NT2/D1 (cell line): Measurements from ENCODE around the gene TMBIM1.

Source experiments
- SUZ12 ChIP-seq: IDR thresholded peaks from 2 replicates; pipeline ENCODE4 v1.6.1; 2011; ENCODE audit not compliant: insufficient read length, insufficient read depth; ENCODE audit errors: extremely low read depth
- YY1 ChIP-seq: IDR thresholded peaks from 2 replicates; pipeline ENCODE4 v1.6.1; 2011; ENCODE audit not compliant: insufficient read length, insufficient read depth

DNA sequence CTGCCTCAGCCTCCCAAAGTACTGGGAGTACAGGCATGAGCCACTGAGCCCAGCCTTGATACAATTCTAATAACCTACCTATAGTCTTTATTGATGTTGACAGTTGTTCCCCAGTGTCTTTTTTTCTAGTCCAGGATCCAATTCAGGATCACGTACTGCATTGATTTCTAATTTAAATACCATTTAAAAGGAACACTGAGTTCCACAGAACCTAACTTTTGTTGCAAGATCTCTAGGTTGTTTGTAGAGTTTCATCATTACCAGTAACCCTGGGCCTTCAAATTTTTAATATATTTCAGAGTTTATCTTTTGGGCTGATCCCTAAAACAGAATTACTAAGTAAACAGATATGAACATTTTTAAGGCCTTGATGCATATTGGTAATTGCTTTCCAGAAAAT, 21.1 kb upstream of the TMBIM1 start:
- TF ChIP-seq YY1 (no peak), SUZ12 (no peak)
